Measurements from ENCODE around the gene ASCC3.

ASCC3 gene

GRCh38 chr6:100566563-100566962, 314.6 kb downstream of the ASCC3 start:
- no peak overlapping the region for H3K4me3 ChIP-seq (ENCODE audit: low read length)
- no peaks in the 10 kb centered on the region for H3K79me1 ChIP-seq (ENCODE audit: low read length)
- no peak for DNase-seq
- no peak overlapping the region for H3K18ac ChIP-seq (ENCODE audit: low read length)
- H3K4me1 ChIP-seq (ENCODE audit: control insufficient read depth, low read depth, low read length), result no peaks in the 10 kb centered on the region
- no peak overlapping the region for H2BK5ac ChIP-seq (ENCODE audit: low read length)
- H2BK120ac ChIP-seq (ENCODE audit: low read depth, low read length), result no peak overlapping the region
- no peak overlapping the region for H3K23ac ChIP-seq (ENCODE audit: low read length)
- H3K9ac ChIP-seq (ENCODE audit: low read length), result no peak overlapping the region
- no peak overlapping the region for H3K27ac ChIP-seq (ENCODE audit: low read depth, low read length)
- no peaks in the 10 kb centered on the region for H3K79me2 ChIP-seq (ENCODE audit: control insufficient read depth, insufficient read depth, low read length)
- no peak overlapping the region for H3K4me2 ChIP-seq (ENCODE audit: low read length)
- H4K5ac ChIP-seq (ENCODE audit: low read length), result no peak overlapping the region
- H3K27me3 ChIP-seq (ENCODE audit: insufficient read depth, low read length, poor library complexity), result no peaks in the 10 kb centered on the region
- H4K8ac ChIP-seq (ENCODE audit: low read depth, low read length), result no peak overlapping the region
- H3K4ac ChIP-seq (ENCODE audit: low read depth, low read length), result no peak overlapping the region
- H2BK15ac ChIP-seq (replicated peaks; ENCODE audit: low read depth), result no peak overlapping the region
- no peaks in the 10 kb centered on the region for H3K36me3 ChIP-seq (ENCODE audit: control insufficient read depth, insufficient read depth, low read length)
- no peak overlapping the region for H3K56ac ChIP-seq (ENCODE audit: low read length)
- no peak overlapping the region for H2AK5ac ChIP-seq (ENCODE audit: low read length)

- H2BK5ac ChIP-seq (ENCODE audit: low read length), result no peak overlapping the region
- H2BK15ac ChIP-seq (replicated peaks; ENCODE audit: low read depth), result no peak overlapping the region
- no peak overlapping the region for H3K4ac ChIP-seq (ENCODE audit: low read depth, low read length)
- no peak overlapping the region for H3K18ac ChIP-seq (ENCODE audit: low read length)
- H3K79me2 ChIP-seq (ENCODE audit: control insufficient read depth, insufficient read depth, low read length), result no peaks in the 10 kb centered on the region
- no peak overlapping the region for H3K9ac ChIP-seq (ENCODE audit: low read length)
- WGBS (ENCODE audit: extremely low coverage, insufficient coverage, low lambda C conversion rate), result no CpG with 5 or more reads among the region's 4 CpGs
- H3K4me1 ChIP-seq (ENCODE audit: control insufficient read depth, low read depth, low read length), result no peaks in the 10 kb centered on the region
- no peak overlapping the region for H4K5ac ChIP-seq (ENCODE audit: low read length)
- no peak overlapping the region for H3K56ac ChIP-seq (ENCODE audit: low read length)
- H3K4me3 ChIP-seq (ENCODE audit: low read length), result no peak overlapping the region
- no peaks in the 10 kb centered on the region for H3K27me3 ChIP-seq (ENCODE audit: insufficient read depth, low read length, poor library complexity)
- H3K79me1 ChIP-seq (ENCODE audit: low read length), result no peaks in the 10 kb centered on the region
- H4K8ac ChIP-seq (ENCODE audit: low read depth, low read length), result no peak overlapping the region
- no peak overlapping the region for H2BK120ac ChIP-seq (ENCODE audit: low read depth, low read length)
- no peaks in the 10 kb centered on the region for H3K36me3 ChIP-seq (ENCODE audit: control insufficient read depth, insufficient read depth, low read length)
- no peak overlapping the region for H2AK5ac ChIP-seq (ENCODE audit: low read length)
- H3K27ac ChIP-seq (ENCODE audit: low read depth, low read length), result no peak overlapping the region
- H3K23ac ChIP-seq (ENCODE audit: low read length), result no peak overlapping the region
- H3K4me2 ChIP-seq (ENCODE audit: low read length), result no peak overlapping the region
- no peak for DNase-seq
Observed at GRCh38 chr6:100565439-100566104, 315.6 kb downstream of the ASCC3 start.

- Histone ChIP-seq H3K79me1 (ENCODE audit: low read length) (no peaks in the 10 kb centered on the region), H2BK15ac (replicated peaks; ENCODE audit: low read depth) (no peak overlapping the region), H2BK120ac (ENCODE audit: low read depth, low read length) (no peak overlapping the region), H3K27me3 (ENCODE audit: insufficient read depth, low read length, poor library complexity) (no peaks in the 10 kb centered on the region), H3K23ac (ENCODE audit: low read length) (no peak overlapping the region), H3K4me3 (ENCODE audit: low read length) (no peak overlapping the region), H3K9ac (ENCODE audit: low read length) (no peak overlapping the region), H2BK5ac (ENCODE audit: low read length) (no peak overlapping the region), H3K79me2 (ENCODE audit: control insufficient read depth, insufficient read depth, low read length) (no peaks in the 10 kb centered on the region), H3K4ac (ENCODE audit: low read depth, low read length) (no peak overlapping the region), H3K36me3 (ENCODE audit: control insufficient read depth, insufficient read depth, low read length) (no peaks in the 10 kb centered on the region), H3K18ac (ENCODE audit: low read length) (no peak overlapping the region), H4K5ac (ENCODE audit: low read length) (no peak overlapping the region), H4K8ac (ENCODE audit: low read depth, low read length) (no peak overlapping the region), H3K4me1 (ENCODE audit: control insufficient read depth, low read depth, low read length) (no peaks in the 10 kb centered on the region), H2AK5ac (ENCODE audit: low read length) (no peak overlapping the region), H3K4me2 (ENCODE audit: low read length) (no peak overlapping the region), H3K27ac (ENCODE audit: low read depth, low read length) (no peak overlapping the region), H3K56ac (ENCODE audit: low read length) (no peak overlapping the region)
- no CpG with 5 or more reads among the region's 1 CpG for WGBS (ENCODE audit: extremely low coverage, insufficient coverage, low lambda C conversion rate)
- DNase-seq, result no peak
Observed at GRCh38 chr6:100559859-100560258, 321.3 kb downstream of the ASCC3 start.

GRCh38 chr6:100554228-100554627, 326.9 kb downstream of the ASCC3 start:
- Histone ChIP-seq H4K8ac (ENCODE audit: low read depth, low read length) (no peak overlapping the region), H3K9ac (ENCODE audit: low read length) (no peak overlapping the region), H3K23ac (ENCODE audit: low read length) (no peak overlapping the region), H3K36me3 (ENCODE audit: control insufficient read depth, insufficient read depth, low read length) (no peaks in the 10 kb centered on the region), H3K4me3 (ENCODE audit: low read length) (no peak overlapping the region), H3K79me1 (ENCODE audit: low read length) (no peaks in the 10 kb centered on the region), H2BK15ac (replicated peaks; ENCODE audit: low read depth) (no peak overlapping the region), H3K4me1 (ENCODE audit: control insufficient read depth, low read depth, low read length) (no peaks in the 10 kb centered on the region), H3K18ac (ENCODE audit: low read length) (no peak overlapping the region), H3K79me2 (ENCODE audit: control insufficient read depth, insufficient read depth, low read length) (no peaks in the 10 kb centered on the region), H3K27me3 (ENCODE audit: insufficient read depth, low read length, poor library complexity) (no peaks in the 10 kb centered on the region), H3K27ac (ENCODE audit: low read depth, low read length) (no peak overlapping the region), H4K5ac (ENCODE audit: low read length) (no peak overlapping the region), H2BK120ac (ENCODE audit: low read depth, low read length) (no peak overlapping the region), H2BK5ac (ENCODE audit: low read length) (no peak overlapping the region), H2AK5ac (ENCODE audit: low read length) (no peak overlapping the region), H3K56ac (ENCODE audit: low read length) (no peak overlapping the region), H3K4me2 (ENCODE audit: low read length) (no peak overlapping the region), H3K4ac (ENCODE audit: low read depth, low read length) (no peak overlapping the region)
- WGBS (ENCODE audit: extremely low coverage, insufficient coverage, low lambda C conversion rate), result no CpG with 5 or more reads among the region's 5 CpGs
- DNase-seq, result no peak

- Histone ChIP-seq H3K4ac (ENCODE audit: low read depth, low read length) (no peak overlapping the region), H3K9ac (ENCODE audit: low read length) (no peak overlapping the region), H3K27me3 (ENCODE audit: insufficient read depth, low read length, poor library complexity) (no peaks in the 10 kb centered on the region), H2BK120ac (ENCODE audit: low read depth, low read length) (no peak overlapping the region), H3K18ac (ENCODE audit: low read length) (no peak overlapping the region), H3K79me1 (ENCODE audit: low read length) (no peaks in the 10 kb centered on the region), H4K5ac (ENCODE audit: low read length) (no peak overlapping the region), H3K56ac (ENCODE audit: low read length) (no peak overlapping the region), H3K4me3 (ENCODE audit: low read length) (no peak overlapping the region), H3K23ac (ENCODE audit: low read length) (no peak overlapping the region), H2AK5ac (ENCODE audit: low read length) (no peak overlapping the region), H3K27ac (ENCODE audit: low read depth, low read length) (no peak overlapping the region), H4K8ac (ENCODE audit: low read depth, low read length) (no peak overlapping the region), H3K4me2 (ENCODE audit: low read length) (no peak overlapping the region), H3K79me2 (ENCODE audit: control insufficient read depth, insufficient read depth, low read length) (no peaks in the 10 kb centered on the region), H3K4me1 (ENCODE audit: control insufficient read depth, low read depth, low read length) (no peaks in the 10 kb centered on the region), H2BK15ac (replicated peaks; ENCODE audit: low read depth) (no peak overlapping the region), H2BK5ac (ENCODE audit: low read length) (no peak overlapping the region), H3K36me3 (ENCODE audit: control insufficient read depth, insufficient read depth, low read length) (no peaks in the 10 kb centered on the region)
- WGBS (ENCODE audit: extremely low coverage, insufficient coverage, low lambda C conversion rate), result no CpG with 5 or more reads among the region's 1 CpG
- peak; percentile 24 for DNase-seq
Observed at GRCh38 chr6:100553243-100553642, 327.9 kb downstream of the ASCC3 start.
